ENCODE results near the gene C2CD2.

The C2CD2 gene

DNA sequence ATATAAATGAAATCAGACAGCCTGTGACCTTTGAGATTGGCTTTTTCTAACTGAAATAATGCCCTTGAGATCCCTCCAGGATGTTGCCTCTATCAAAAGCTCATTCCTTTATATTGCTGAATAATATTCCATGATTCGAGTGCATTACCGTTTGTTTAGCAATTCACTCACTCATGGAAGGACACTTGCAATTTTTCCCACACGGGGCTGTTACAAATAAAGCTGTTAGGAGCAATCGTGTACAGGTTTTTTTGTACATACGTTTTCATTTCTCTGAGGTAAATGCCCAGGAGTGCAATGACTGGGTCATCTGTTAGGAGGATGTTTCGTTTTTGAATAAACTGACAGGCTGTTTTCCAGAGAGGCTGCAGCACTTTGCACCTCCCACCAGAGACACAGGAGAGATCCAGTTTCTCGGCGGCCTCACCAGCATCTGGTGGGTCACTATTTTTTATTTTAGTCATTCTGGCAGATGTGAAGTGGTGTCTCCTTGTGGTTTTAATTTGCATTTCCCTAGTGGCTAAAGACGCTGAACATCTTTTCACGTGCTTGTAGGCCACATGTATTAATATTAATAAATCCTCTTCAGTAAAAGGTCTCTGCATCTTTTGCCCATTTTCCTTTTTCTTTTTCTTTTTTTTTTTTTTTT lies 85.6 kb downstream of the C2CD2 start:
- Histone ChIP-seq H2AFZ (ENCODE audit: low read depth, low read length) (no peak overlapping the region), H3K27me3 (ENCODE audit: low read depth, low read length) (no peaks in the 10 kb centered on the region), H3K79me2 (ENCODE audit: low read length) (peaks cover 8% of the 10 kb centered on the region; the same call in 1 of the 2 replicates), H3K4me2 (ENCODE audit: low read length) (peak overlapping the region; percentile 88), H3K9ac (ENCODE audit: low read length) (peak overlapping the region; percentile 28; the same call in 1 of the 2 replicates), H3K9me3 (ENCODE audit: insufficient read depth, low read length) (no peaks in the 10 kb centered on the region; the same call in 1 of the 2 replicates), H3K4me3 (ENCODE audit: low read length) (peak overlapping the region; percentile 67), H3K4me1 (ENCODE audit: low read length) (peaks cover 69% of the 10 kb centered on the region), H3K36me3 (replicated peaks; ENCODE audit: low read depth, low read length) (no peaks in the 10 kb centered on the region), H3K27ac (ENCODE audit: low read length) (peak overlapping the region; percentile 77), H4K20me1 (ENCODE audit: insufficient read depth, low read length) (no peaks in the 10 kb centered on the region)
- TF ChIP-seq EZH2phosphoT487 (IDR thresholded peaks at IDR 0.05; ENCODE audit: low read depth): no peak
- TF ChIP-seq, protein P1, sequence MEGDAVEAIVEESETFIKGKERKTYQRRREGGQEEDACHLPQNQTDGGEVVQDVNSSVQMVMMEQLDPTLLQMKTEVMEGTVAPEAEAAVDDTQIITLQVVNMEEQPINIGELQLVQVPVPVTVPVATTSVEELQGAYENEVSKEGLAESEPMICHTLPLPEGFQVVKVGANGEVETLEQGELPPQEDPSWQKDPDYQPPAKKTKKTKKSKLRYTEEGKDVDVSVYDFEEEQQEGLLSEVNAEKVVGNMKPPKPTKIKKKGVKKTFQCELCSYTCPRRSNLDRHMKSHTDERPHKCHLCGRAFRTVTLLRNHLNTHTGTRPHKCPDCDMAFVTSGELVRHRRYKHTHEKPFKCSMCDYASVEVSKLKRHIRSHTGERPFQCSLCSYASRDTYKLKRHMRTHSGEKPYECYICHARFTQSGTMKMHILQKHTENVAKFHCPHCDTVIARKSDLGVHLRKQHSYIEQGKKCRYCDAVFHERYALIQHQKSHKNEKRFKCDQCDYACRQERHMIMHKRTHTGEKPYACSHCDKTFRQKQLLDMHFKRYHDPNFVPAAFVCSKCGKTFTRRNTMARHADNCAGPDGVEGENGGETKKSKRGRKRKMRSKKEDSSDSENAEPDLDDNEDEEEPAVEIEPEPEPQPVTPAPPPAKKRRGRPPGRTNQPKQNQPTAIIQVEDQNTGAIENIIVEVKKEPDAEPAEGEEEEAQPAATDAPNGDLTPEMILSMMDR (IDR thresholded peaks at IDR 0.05; ENCODE audit: low read depth, low read length): no peak

DNA sequence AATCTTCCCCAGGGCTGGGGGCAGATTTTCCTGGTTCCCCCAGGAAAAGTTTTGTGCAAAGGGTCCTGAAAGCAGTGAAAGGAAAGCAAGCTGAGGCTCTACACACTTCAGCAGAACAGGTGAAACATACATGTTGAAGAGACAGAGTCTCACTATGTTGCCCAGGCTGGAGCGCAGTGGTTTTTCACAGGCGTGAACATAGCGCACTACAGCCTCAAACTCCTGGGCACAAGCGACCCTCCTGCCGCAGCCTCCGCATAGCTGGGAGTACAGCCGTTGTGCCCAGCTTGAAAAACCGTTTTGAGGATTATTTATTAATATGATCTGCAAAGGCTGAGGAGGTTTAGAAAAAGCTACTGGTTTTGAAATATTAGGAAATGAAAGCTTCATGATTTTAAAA lies 86.5 kb downstream of the C2CD2 start:
- no peaks in the 10 kb centered on the region for H3K36me3 ChIP-seq (replicated peaks; ENCODE audit: low read depth, low read length)
- H3K4me2 ChIP-seq (ENCODE audit: low read length): peak overlapping the region; percentile 88
- no peaks in the 10 kb centered on the region for H4K20me1 ChIP-seq (ENCODE audit: insufficient read depth, low read length)
- TF ChIP-seq, protein P1 (IDR thresholded peaks at IDR 0.05; ENCODE audit: low read depth, low read length): no peak
- TF ChIP-seq EZH2phosphoT487 (IDR thresholded peaks at IDR 0.05; ENCODE audit: low read depth): no peak
- peak overlapping the region; percentile 12; the same call in 1 of the 2 replicates for H3K4me3 ChIP-seq (ENCODE audit: low read length)
- H3K9me3 ChIP-seq (ENCODE audit: insufficient read depth, low read length): no peaks in the 10 kb centered on the region; the same call in 1 of the 2 replicates
- H3K9ac ChIP-seq (ENCODE audit: low read length): no peak overlapping the region
- H3K79me2 ChIP-seq (ENCODE audit: low read length): peaks cover 8% of the 10 kb centered on the region; the same call in 1 of the 2 replicates
- no peaks in the 10 kb centered on the region for H3K27me3 ChIP-seq (ENCODE audit: low read depth, low read length)
- no peak overlapping the region for H2AFZ ChIP-seq (ENCODE audit: low read depth, low read length)
- peaks cover 78% of the 10 kb centered on the region for H3K4me1 ChIP-seq (ENCODE audit: low read length)
- H3K27ac ChIP-seq (ENCODE audit: low read length): peak overlapping the region; percentile 77

DNA sequence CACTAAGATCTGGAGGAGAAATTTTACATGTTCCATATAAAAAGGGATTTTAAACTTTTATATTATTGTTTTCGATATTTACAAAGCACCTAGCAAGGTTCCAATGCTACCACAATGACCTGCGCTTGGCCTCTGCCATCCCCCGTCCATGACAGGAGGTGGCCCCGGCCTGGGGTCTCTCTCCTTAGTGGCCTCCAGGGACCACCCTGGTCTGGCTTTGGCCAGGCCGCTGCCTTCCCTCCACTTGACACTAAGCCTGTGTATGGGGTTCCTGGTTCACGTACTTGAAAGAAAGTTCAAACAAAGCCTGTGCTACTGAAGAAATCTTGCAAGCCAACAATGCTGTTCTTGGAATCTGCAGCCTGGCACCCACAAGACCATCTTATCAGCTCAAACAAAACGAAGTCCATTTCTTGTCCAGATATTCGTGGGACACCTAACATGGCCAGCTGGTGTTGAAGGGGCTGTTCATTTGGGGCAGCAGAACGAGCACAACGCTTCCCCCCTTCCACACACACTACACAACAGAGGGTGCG lies 87.5 kb downstream of the C2CD2 start:
- Histone ChIP-seq H3K9me3 (ENCODE audit: insufficient read depth, low read length) (no peaks in the 10 kb centered on the region; the same call in 1 of the 2 replicates), H3K4me2 (ENCODE audit: low read length) (peak overlapping the region; percentile 88), H4K20me1 (ENCODE audit: insufficient read depth, low read length) (no peaks in the 10 kb centered on the region), H3K27ac (ENCODE audit: low read length) (peak overlapping the region; percentile 77; the same call in 1 of the 2 replicates), H3K4me3 (ENCODE audit: low read length) (no peak overlapping the region), H3K79me2 (ENCODE audit: low read length) (peaks cover 8% of the 10 kb centered on the region; the same call in 1 of the 2 replicates), H2AFZ (ENCODE audit: low read depth, low read length) (no peak overlapping the region), H3K36me3 (replicated peaks; ENCODE audit: low read depth, low read length) (no peaks in the 10 kb centered on the region), H3K4me1 (ENCODE audit: low read length) (peaks cover 87% of the 10 kb centered on the region), H3K27me3 (ENCODE audit: low read depth, low read length) (no peaks in the 10 kb centered on the region), H3K9ac (ENCODE audit: low read length) (no peak overlapping the region)
- TF ChIP-seq EZH2phosphoT487 (IDR thresholded peaks at IDR 0.05; ENCODE audit: low read depth): no peak
- TF ChIP-seq, protein P1 (IDR thresholded peaks at IDR 0.05; ENCODE audit: low read depth, low read length): no peak

DNA sequence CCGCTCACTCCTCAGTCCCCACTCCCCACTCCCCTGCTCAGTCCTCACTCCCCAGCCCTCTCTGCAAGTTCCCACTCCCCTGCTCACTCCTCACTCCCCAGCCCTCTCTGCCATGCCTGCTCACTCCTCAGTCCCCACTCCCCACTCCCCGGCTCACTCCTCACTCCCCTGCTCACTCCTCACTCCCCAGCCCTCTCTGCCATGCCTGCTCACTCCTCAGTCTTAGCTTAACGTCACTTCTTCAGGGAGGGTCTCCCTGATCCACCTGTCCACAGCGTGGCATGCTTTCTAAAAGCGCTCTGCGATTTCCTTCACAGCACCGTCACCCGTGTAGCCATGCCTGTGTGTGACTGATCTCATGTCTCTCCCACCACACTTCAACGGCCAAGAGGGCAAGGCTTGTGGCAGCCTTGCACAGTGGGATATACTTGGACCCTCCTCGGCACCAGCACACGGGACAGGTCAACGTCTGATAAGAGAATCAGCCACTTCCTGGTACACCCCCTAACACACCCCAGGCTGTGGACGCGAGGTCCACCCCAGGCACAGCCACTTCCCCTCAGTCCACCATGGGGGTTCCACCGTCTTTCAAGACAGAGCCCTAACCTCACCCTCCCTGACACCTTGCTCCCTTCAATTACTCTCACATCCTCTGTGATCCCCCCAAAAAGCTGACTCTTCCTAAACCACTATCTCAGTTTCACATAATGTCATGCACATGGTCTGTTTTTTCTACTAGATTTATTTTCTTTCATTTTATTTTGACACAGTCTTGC lies 88.6 kb downstream of the C2CD2 start:
- Histone ChIP-seq H3K4me1 (ENCODE audit: low read length) (peaks cover 87% of the 10 kb centered on the region), H3K36me3 (replicated peaks; ENCODE audit: low read depth, low read length) (no peaks in the 10 kb centered on the region), H3K4me3 (ENCODE audit: low read length) (peak overlapping the region; percentile 62), H3K4me2 (ENCODE audit: low read length) (peak overlapping the region; percentile 88), H3K9me3 (ENCODE audit: insufficient read depth, low read length) (no peaks in the 10 kb centered on the region; the same call in 1 of the 2 replicates), H3K9ac (ENCODE audit: low read length) (peak overlapping the region; percentile 59; the same call in 1 of the 2 replicates), H3K27ac (ENCODE audit: low read length) (peak overlapping the region; percentile 56), H3K79me2 (ENCODE audit: low read length) (peaks cover 8% of the 10 kb centered on the region; the same call in 1 of the 2 replicates), H4K20me1 (ENCODE audit: insufficient read depth, low read length) (no peaks in the 10 kb centered on the region), H2AFZ (ENCODE audit: low read depth, low read length) (no peak overlapping the region), H3K27me3 (ENCODE audit: low read depth, low read length) (no peaks in the 10 kb centered on the region)
- TF ChIP-seq, protein P1 (IDR thresholded peaks at IDR 0.05; ENCODE audit: low read depth, low read length): no peak
- TF ChIP-seq EZH2phosphoT487 (IDR thresholded peaks at IDR 0.05; ENCODE audit: low read depth): no peak
